Thyroid gland (tissue), 4 donors: Measurements from ENCODE around the gene AP4B1. TPM values are rescaled to one million over a fixed set of nuclear protein-coding genes. Genes with fewer than 3 reads are reported as not detected.

Experiments used
- DNase-seq, 2 donors: peaks; one replicate each; pipeline ENCODE4 v3.0.0-alpha.2; 2019
- H3K27ac ChIP-seq, 3 donors: fragments of 200-600 bp; sonication (generic); 1 replicate in 2 of 3; 2 replicates in 1 of 3; pipeline ENCODE4 v1.5.1; 2016 to 2019; ENCODE audit warnings: mild to moderate bottlenecking in 1 of 3, moderate library complexity in 1 of 3
- H3K27me3 ChIP-seq: fragments of 200-600 bp; sonication (generic); one replicate; pipeline ENCODE4 v1.5.1; 2019
- H3K36me3 ChIP-seq, 2 donors: fragments of 200-600 bp; sonication (generic); one replicate each; pipeline ENCODE4 v1.5.1; 2016 to 2019
- H3K4me1 ChIP-seq, 2 donors: fragments of 200-600 bp; sonication (generic); one replicate each; pipeline ENCODE4 v1.5.1; 2017 to 2019
- H3K4me3 ChIP-seq, 3 donors: fragments of 200-600 bp; sonication (generic); replicated peaks in 1 of 3; 1 replicate in 2 of 3; 2 replicates in 1 of 3; pipeline ENCODE4 v1.5.1; 2016; ENCODE audit warnings: mild to moderate bottlenecking in 1 of 3
- H3K9me3 ChIP-seq: fragments of 200-600 bp; sonication (generic); one replicate; pipeline ENCODE4 v1.5.1; 2017
- POLR2A ChIP-seq, 2 donors: fragments of 450-650 bp; IDR thresholded peaks; one replicate each; pipeline ENCODE4 v1.6.1; 2017; ENCODE audit warnings: antibody characterized with exemption in 2 of 2, mild to moderate bottlenecking in 2 of 2, moderate library complexity in 1 of 2
- WGBS, 2 donors: methylation state at CpG; one replicate each; pipeline ENCODE4 v1.1.5; 2017; 5-methylcytosine and 5-hydroxymethylcytosine counted together
- intact Hi-C: fragments of 100-400 bp; cut with DNase I; formaldehyde crosslinking; loops from one replicate; pipeline ENCODE4 v1.15.1; 2023
- total RNA-seq, 4 donors: library from RNA; depleted of rRNA; stranded (reverse); fragments of >200 nt; gene quantifications; one replicate each; pipeline ENCODE4 v1.2.3, GENCODE V29; 2016
- TF ChIP-seq, protein P1 (sequence below), 6 experiments: fragments of 200-600 bp in 3 of 6; fragments of 450-650 bp in 3 of 6; sonication (generic) in 3 of 6; IDR thresholded peaks; one replicate each; pipeline ENCODE4 v1.5.1; 2016 to 2019; ENCODE audit warnings: antibody characterized with exemption in 6 of 6, mild to moderate bottlenecking in 2 of 6, inconsistent platforms in 1 of 6, moderate library complexity in 1 of 6

AP4B1 gene
- total RNA-seq, 4 donors from 2014 or later: 9.7 to 14.8 (median 14.0) TPM

DNA sequence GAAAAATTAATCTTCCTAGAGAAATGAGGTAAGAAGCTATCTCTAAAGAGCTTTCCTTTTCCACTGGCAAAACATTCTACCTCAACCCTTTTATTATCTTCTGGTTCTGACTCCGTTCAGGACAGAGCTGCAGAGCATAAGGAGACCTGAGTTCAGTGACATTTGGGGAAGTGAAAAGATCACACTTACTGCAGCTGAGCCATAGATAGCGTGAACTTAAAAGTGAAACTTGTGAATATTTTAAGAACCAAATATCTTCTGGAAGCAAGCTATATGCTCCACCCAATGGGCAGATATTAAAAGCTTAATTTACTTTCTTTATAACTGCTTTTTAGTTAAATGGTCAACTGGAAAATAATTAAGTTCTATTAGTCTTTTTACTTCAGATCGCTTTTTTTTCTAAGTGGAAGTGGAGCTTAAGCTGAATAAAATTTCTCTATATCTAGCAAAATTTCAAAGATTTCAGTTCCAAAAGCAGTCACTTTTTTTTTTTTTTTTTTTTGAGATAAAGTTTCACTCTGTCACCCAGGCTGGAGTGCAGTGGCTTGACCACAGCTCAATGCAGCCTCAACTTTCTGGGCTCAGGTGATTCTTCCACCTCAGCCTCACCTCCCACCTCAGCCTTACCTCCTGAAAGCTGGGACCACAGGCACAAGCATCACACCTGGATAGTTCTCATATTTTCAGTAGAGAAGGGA is 45.0 kb downstream of the AP4B1 start:
- H3K36me3 ChIP-seq: no peaks in the 10 kb centered on the region
- TF ChIP-seq POLR2A (IDR thresholded peaks at IDR 0.05): no peak
- TF ChIP-seq, protein P1, sequence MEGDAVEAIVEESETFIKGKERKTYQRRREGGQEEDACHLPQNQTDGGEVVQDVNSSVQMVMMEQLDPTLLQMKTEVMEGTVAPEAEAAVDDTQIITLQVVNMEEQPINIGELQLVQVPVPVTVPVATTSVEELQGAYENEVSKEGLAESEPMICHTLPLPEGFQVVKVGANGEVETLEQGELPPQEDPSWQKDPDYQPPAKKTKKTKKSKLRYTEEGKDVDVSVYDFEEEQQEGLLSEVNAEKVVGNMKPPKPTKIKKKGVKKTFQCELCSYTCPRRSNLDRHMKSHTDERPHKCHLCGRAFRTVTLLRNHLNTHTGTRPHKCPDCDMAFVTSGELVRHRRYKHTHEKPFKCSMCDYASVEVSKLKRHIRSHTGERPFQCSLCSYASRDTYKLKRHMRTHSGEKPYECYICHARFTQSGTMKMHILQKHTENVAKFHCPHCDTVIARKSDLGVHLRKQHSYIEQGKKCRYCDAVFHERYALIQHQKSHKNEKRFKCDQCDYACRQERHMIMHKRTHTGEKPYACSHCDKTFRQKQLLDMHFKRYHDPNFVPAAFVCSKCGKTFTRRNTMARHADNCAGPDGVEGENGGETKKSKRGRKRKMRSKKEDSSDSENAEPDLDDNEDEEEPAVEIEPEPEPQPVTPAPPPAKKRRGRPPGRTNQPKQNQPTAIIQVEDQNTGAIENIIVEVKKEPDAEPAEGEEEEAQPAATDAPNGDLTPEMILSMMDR (IDR thresholded peaks at IDR 0.05): no peak
- DNase-seq: no peak
- no peak overlapping the region for H3K4me3 ChIP-seq
- intact Hi-C loops: no loop called here
- WGBS, 2 donors: 78 to 79% methylated on average over 3 of the region's 3 CpGs
- H3K9me3 ChIP-seq: no peaks in the 10 kb centered on the region
- no peaks in the 10 kb centered on the region for H3K27me3 ChIP-seq
- H3K27ac ChIP-seq: no peak overlapping the region
- H3K4me1 ChIP-seq: no peaks in the 10 kb centered on the region

DNA sequence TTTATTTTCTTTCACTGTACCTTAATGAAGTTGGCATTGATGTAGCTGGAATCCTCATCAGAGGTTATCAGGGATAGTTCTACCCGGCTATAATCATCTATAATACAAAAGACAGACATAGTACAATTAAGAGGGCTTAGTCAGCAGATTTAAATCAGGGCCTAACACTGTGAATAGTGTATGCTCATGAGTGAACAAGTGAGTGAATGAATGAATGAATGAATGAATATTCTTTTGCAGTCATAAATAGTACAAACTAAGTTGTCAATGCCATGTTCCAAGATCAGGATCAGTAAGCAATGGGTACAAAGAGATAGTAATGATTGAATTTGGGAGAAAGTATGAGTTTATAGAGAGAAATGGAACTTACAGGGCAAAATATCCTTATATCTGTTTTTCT is 45.6 kb downstream of the AP4B1 start:
- Histone ChIP-seq H3K27me3 (no peaks in the 10 kb centered on the region), H3K9me3 (no peaks in the 10 kb centered on the region), H3K36me3 (no peaks in the 10 kb centered on the region), H3K27ac (no peak overlapping the region), H3K4me3 (no peak overlapping the region), H3K4me1 (no peaks in the 10 kb centered on the region)
- TF ChIP-seq POLR2A (IDR thresholded peaks at IDR 0.05): no peak
- TF ChIP-seq, protein P1 (IDR thresholded peaks at IDR 0.05): no peak
- DNase-seq: no peak
- 79 to 93% methylated on average over 1 of the region's 1 CpG for WGBS, 2 donors
- intact Hi-C loops: no loop called here

DNA sequence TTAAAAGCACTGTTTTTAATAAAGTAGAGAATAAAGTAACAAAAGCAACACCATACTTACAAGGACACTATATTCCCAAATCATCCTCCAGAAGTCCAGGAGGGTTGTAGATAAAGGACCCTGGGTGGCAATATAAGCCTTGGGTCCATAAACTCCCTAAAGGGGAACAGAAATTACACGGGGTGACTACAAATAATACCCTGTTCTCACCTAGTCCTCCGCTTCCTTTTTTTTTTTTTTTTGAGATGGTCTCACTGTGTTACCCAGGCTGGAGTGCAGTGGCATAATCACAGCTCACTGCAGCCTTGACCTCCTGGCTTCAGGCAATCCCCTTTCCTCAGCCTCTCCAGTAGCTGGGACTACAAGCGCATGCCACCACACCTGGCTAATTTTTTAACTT is 46.2 kb downstream of the AP4B1 start:
- 81 to 84% methylated on average over 3 of the region's 3 CpGs for WGBS, 2 donors
- no peak for TF ChIP-seq POLR2A (IDR thresholded peaks at IDR 0.05)
- TF ChIP-seq, protein P1 (IDR thresholded peaks at IDR 0.05): no peak
- no peak overlapping the region for H3K27ac ChIP-seq
- H3K4me1 ChIP-seq: no peaks in the 10 kb centered on the region
- DNase-seq: no peak
- no peaks in the 10 kb centered on the region for H3K36me3 ChIP-seq
- no peaks in the 10 kb centered on the region for H3K9me3 ChIP-seq
- intact Hi-C loops: no loop called here
- H3K4me3 ChIP-seq: no peak overlapping the region
- H3K27me3 ChIP-seq: no peaks in the 10 kb centered on the region

DNA sequence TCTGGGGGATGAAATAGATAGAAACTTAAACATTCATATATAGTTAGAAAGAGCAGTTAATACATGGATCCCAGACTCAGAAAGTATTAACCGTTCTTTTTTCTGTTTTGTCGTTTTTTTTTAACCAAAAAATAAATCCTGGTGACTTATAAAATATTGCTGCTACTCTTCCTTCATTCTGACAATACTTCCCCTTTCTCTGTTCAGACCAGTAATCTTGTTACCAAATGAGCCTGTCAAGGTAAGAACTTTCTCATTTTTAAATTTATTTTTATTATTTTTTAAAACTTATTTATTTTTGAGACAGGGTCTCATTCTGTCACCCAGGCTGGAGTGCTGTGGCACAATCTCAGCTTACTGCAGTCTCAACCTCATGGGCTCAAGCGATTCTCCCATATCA is 46.8 kb downstream of the AP4B1 start:
- Histone ChIP-seq H3K27ac (no peak overlapping the region), H3K4me3 (no peak overlapping the region), H3K9me3 (no peaks in the 10 kb centered on the region), H3K36me3 (no peaks in the 10 kb centered on the region), H3K27me3 (no peaks in the 10 kb centered on the region), H3K4me1 (no peaks in the 10 kb centered on the region)
- intact Hi-C loops: no loop called here
- DNase-seq: no peak
- WGBS, 2 donors: 80 to 86% methylated on average over 3 of the region's 3 CpGs
- no peak for TF ChIP-seq POLR2A (IDR thresholded peaks at IDR 0.05)
- TF ChIP-seq, protein P1 (IDR thresholded peaks at IDR 0.05): no peak

DNA sequence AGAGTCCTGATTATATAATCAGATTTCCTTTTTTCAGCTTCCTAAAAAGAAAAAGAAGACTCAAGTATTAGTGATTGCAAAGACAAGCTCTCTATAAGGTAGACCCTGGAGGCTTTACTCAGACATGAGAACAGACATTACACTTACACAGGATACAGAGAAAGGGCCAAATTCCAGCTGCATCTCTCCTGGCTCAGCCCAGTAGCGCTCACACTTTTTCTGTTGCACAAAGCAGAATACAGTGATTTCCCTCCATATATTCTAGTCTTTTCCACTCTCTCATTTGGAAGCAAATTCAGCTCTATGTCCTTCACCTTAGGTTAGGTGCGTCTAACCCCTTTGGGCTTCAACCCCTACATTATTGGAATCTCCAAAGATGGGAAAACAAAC is 48.2 kb downstream of the AP4B1 start:
- no peaks in the 10 kb centered on the region for H3K36me3 ChIP-seq
- H3K27me3 ChIP-seq: no peaks in the 10 kb centered on the region
- H3K27ac ChIP-seq: no peak overlapping the region
- H3K4me1 ChIP-seq: no peaks in the 10 kb centered on the region
- TF ChIP-seq POLR2A (IDR thresholded peaks at IDR 0.05): no peak
- TF ChIP-seq, protein P1 (IDR thresholded peaks at IDR 0.05): no peak
- WGBS, 2 donors: 94 to 96% methylated on average over 2 of the region's 2 CpGs
- no peak for DNase-seq
- H3K9me3 ChIP-seq: no peaks in the 10 kb centered on the region
- no peak overlapping the region for H3K4me3 ChIP-seq
- intact Hi-C loops: no loop called here
